ENCODE results near the gene PARP8. TPM values are rescaled to one million over a fixed set of nuclear protein-coding genes. Genes with fewer than 3 reads are reported as not detected.
A peak's percentile ranks its signal among the peaks of the same experiment; 100 is the strongest.
"Not testable (repeated sequence)": the region's sequence is repeated elsewhere in the genome, so short reads cannot be mapped to it uniquely, and the experiment has no call there.

Gene PARP8
- total RNA-seq, 3 donors from 2014 or later (not counting 1 experiment from before 2014, with no cell fraction given): 359 to 395 (median 372) TPM

- WGBS (ENCODE audit: insufficient coverage): 60% methylated on average over 3 of the region's 3 CpGs
- no peaks in the 10 kb centered on the region for H3K27me3 Mint-ChIP-seq (ENCODE audit: low read depth in 2 of 2)
- TF ChIP-seq CTCF (IDR thresholded peaks at IDR 0.05): no peak
- peaks cover 1% of the 10 kb centered on the region for H3K36me3 ChIP-seq (ENCODE audit: control insufficient read depth, insufficient read depth, low read length)
- H3K4me3 Mint-ChIP-seq: no peak overlapping the region
- intact Hi-C loops (cut with micrococcal nuclease): no loop called here
- no peak for ATAC-seq
- H3K4me1 Mint-ChIP-seq: peaks cover 73 to 76% of the 10 kb centered on the region in 2 donors
- no peaks in the 10 kb centered on the region for H3K36me3 Mint-ChIP-seq
- peaks cover 17% of the 10 kb centered on the region for H3K4me1 ChIP-seq (ENCODE audit: control insufficient read depth, insufficient read depth, low read length)
- H3K27ac ChIP-seq (ENCODE audit: low read length): no peak overlapping the region
- no peak overlapping the region for H3K4me3 ChIP-seq (ENCODE audit: low read length)
- peak overlapping the region; percentile 43 to 84 for H3K27ac Mint-ChIP-seq
- no peaks in the 10 kb centered on the region for H3K9me3 Mint-ChIP-seq
- H3K27me3 ChIP-seq (ENCODE audit: control insufficient read depth, insufficient read depth, low read length): no peaks in the 10 kb centered on the region
- peaks cover 4% of the 10 kb centered on the region for H3K9me3 ChIP-seq (ENCODE audit: control insufficient read depth, insufficient read depth, low read length)
- no peak for DNase-seq
Observed at GRCh38 chr5:50684721-50685120, 18.3 kb downstream of the PARP8 start.

GRCh38 chr5:50687548-50687947, 21.1 kb downstream of the PARP8 start:
- Histone ChIP-seq H3K27me3 (ENCODE audit: control insufficient read depth, insufficient read depth, low read length) (no peaks in the 10 kb centered on the region), H3K4me1 (ENCODE audit: control insufficient read depth, insufficient read depth, low read length) (peaks cover 20% of the 10 kb centered on the region), H3K27ac (ENCODE audit: low read length) (no peak overlapping the region), H3K4me3 (ENCODE audit: low read length) (no peak overlapping the region), H3K9me3 (ENCODE audit: control insufficient read depth, insufficient read depth, low read length) (peaks cover 4% of the 10 kb centered on the region), H3K36me3 (ENCODE audit: control insufficient read depth, insufficient read depth, low read length) (peaks cover 7% of the 10 kb centered on the region)
- peak overlapping the region; percentile 43 to 84 for H3K27ac Mint-ChIP-seq
- H3K4me1 Mint-ChIP-seq: peaks cover 49 to 50% of the 10 kb centered on the region in 2 donors
- no peaks in the 10 kb centered on the region for H3K36me3 Mint-ChIP-seq
- no peak for ATAC-seq
- 87% methylated on average over 3 of the region's 4 CpGs for WGBS (ENCODE audit: insufficient coverage)
- intact Hi-C loops (cut with micrococcal nuclease): no loop called here
- no peaks in the 10 kb centered on the region for H3K27me3 Mint-ChIP-seq (ENCODE audit: low read depth in 2 of 2)
- no peaks in the 10 kb centered on the region for H3K9me3 Mint-ChIP-seq
- DNase-seq: no peak
- H3K4me3 Mint-ChIP-seq: no peak overlapping the region
- no peak for TF ChIP-seq CTCF (IDR thresholded peaks at IDR 0.05)

GRCh38 chr5:50691399-50692016, 25.1 kb downstream of the PARP8 start:
- peaks cover 9% of the 10 kb centered on the region for H3K36me3 ChIP-seq (ENCODE audit: control insufficient read depth, insufficient read depth, low read length)
- Mint-ChIP-seq H3K27me3 (ENCODE audit: low read depth in 2 of 2) (no peaks in the 10 kb centered on the region), H3K27ac (no peak overlapping the region), H3K36me3 (no peaks in the 10 kb centered on the region), H3K9me3 (no peaks in the 10 kb centered on the region), H3K4me1 (peaks cover 35% of the 10 kb centered on the region in 2 donors), H3K4me3 (no peak overlapping the region)
- no peaks in the 10 kb centered on the region for H3K27me3 ChIP-seq (ENCODE audit: control insufficient read depth, insufficient read depth, low read length)
- 95% methylated on average over 5 of the region's 5 CpGs for WGBS (ENCODE audit: insufficient coverage)
- no peak overlapping the region for H3K4me3 ChIP-seq (ENCODE audit: low read length)
- peaks cover 19% of the 10 kb centered on the region for H3K4me1 ChIP-seq (ENCODE audit: control insufficient read depth, insufficient read depth, low read length)
- DNase-seq: no peak
- peak overlapping the region; percentile 35 for H3K27ac ChIP-seq (ENCODE audit: low read length)
- intact Hi-C loops (cut with micrococcal nuclease): no loop called here
- no peaks in the 10 kb centered on the region for H3K9me3 ChIP-seq (ENCODE audit: control insufficient read depth, insufficient read depth, low read length)
- no peak for ATAC-seq
- no peak for TF ChIP-seq CTCF (IDR thresholded peaks at IDR 0.05)

- Mint-ChIP-seq H3K4me1 (peaks cover 37 to 39% of the 10 kb centered on the region in 2 donors), H3K9me3 (no peaks in the 10 kb centered on the region), H3K27ac (peak overlapping the region; percentile 74 to 75), H3K4me3 (no peak overlapping the region), H3K36me3 (no peaks in the 10 kb centered on the region), H3K27me3 (ENCODE audit: low read depth in 2 of 2) (no peaks in the 10 kb centered on the region)
- Histone ChIP-seq H3K9me3 (ENCODE audit: control insufficient read depth, insufficient read depth, low read length) (no peaks in the 10 kb centered on the region), H3K4me3 (ENCODE audit: low read length) (no peak overlapping the region), H3K36me3 (ENCODE audit: control insufficient read depth, insufficient read depth, low read length) (peaks cover 15% of the 10 kb centered on the region), H3K27ac (ENCODE audit: low read length) (no peak overlapping the region), H3K4me1 (ENCODE audit: control insufficient read depth, insufficient read depth, low read length) (peaks cover 14% of the 10 kb centered on the region), H3K27me3 (ENCODE audit: control insufficient read depth, insufficient read depth, low read length) (no peaks in the 10 kb centered on the region)
- ATAC-seq: peak in 2 of 3 donors; percentile 28 to 51
- TF ChIP-seq CTCF (IDR thresholded peaks at IDR 0.05): no peak
- no peak for DNase-seq
- intact Hi-C loops (cut with micrococcal nuclease): no loop called here
Observed at GRCh38 chr5:50694027-50694590, 27.7 kb downstream of the PARP8 start.

GRCh38 chr5:50694626-50695025, 28.2 kb downstream of the PARP8 start:
- H3K9me3 ChIP-seq (ENCODE audit: control insufficient read depth, insufficient read depth, low read length); H3K27ac ChIP-seq (ENCODE audit: low read length); H3K27me3 Mint-ChIP-seq (ENCODE audit: low read depth in 2 of 2); intact Hi-C loops (cut with micrococcal nuclease); H3K27me3 ChIP-seq (ENCODE audit: control insufficient read depth, insufficient read depth, low read length); H3K36me3 Mint-ChIP-seq; H3K9me3 Mint-ChIP-seq; H3K4me3 ChIP-seq (ENCODE audit: low read length); DNase-seq: not testable (repeated sequence)
- 92% methylated on average over 3 of the region's 4 CpGs for WGBS (ENCODE audit: insufficient coverage)
- peaks cover 42 to 44% of the 10 kb centered on the region in 2 donors for H3K4me1 Mint-ChIP-seq
- peak overlapping the region; percentile 18 for H3K4me3 Mint-ChIP-seq
- H3K36me3 ChIP-seq (ENCODE audit: control insufficient read depth, insufficient read depth, low read length): peaks cover 15% of the 10 kb centered on the region
- ATAC-seq: peak in 1 of 3 donors; percentile 19
- H3K4me1 ChIP-seq (ENCODE audit: control insufficient read depth, insufficient read depth, low read length): peaks cover 14% of the 10 kb centered on the region
- H3K27ac Mint-ChIP-seq: peak overlapping the region; percentile 74 to 75

Measured in natural killer cell (primary cell).